ENCODE results near the gene PTPRF.
A peak's percentile ranks its signal among the peaks of the same experiment; 100 is the strongest.

DNA sequence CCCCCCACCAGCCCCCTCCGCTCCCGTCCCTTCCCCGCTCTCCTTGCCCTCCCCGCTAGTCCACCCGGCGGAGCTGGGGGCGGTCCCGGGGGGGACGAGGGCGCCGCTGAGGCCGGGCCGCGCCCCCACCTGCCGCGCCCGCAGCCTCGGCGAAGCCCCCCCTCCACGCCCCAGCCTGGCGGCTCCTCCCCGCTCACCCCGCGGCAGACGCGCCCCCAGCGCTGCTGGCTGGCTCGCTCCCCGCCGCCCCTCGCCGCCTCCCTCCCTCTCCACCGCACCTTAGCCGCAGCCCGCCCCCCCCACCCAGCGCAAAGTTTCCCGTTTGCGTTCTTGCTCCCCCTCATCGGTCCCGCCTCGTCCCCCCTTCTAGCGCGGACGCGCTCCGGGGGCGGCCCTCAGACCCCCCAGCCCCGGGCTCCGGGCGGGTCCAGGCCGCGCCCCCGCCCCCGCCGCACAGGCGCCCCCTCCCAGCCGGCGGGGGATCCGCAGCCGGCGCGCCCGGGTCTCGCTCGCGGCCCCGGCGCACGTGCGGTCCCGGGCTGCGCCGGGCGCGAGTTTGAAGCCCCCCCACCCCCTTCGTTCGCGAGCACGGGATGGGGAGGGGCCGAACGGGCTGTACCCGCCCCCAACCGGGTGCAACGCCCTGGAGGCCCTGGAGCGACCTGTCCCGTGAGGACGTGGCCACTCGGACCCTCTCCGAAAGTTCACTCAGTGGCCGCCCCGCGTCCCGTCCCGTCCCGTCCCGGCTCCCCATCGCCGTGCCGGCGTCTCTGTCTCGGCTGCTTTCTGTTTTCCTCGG is 623 bp downstream of the PTPRF start:
- TF ChIP-seq, protein P1, sequence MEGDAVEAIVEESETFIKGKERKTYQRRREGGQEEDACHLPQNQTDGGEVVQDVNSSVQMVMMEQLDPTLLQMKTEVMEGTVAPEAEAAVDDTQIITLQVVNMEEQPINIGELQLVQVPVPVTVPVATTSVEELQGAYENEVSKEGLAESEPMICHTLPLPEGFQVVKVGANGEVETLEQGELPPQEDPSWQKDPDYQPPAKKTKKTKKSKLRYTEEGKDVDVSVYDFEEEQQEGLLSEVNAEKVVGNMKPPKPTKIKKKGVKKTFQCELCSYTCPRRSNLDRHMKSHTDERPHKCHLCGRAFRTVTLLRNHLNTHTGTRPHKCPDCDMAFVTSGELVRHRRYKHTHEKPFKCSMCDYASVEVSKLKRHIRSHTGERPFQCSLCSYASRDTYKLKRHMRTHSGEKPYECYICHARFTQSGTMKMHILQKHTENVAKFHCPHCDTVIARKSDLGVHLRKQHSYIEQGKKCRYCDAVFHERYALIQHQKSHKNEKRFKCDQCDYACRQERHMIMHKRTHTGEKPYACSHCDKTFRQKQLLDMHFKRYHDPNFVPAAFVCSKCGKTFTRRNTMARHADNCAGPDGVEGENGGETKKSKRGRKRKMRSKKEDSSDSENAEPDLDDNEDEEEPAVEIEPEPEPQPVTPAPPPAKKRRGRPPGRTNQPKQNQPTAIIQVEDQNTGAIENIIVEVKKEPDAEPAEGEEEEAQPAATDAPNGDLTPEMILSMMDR (IDR thresholded peaks at IDR 0.05), result peak; percentile 28
- no peak for TF ChIP-seq ZFX (IDR thresholded peaks at IDR 0.05; ENCODE audit: borderline replicate concordance)

Data from 22Rv1 (cell line).